GM21423 (cell line): ENCODE results near the gene SOWAHC.
"Not testable (repeated sequence)": the region's sequence is repeated elsewhere in the genome, so short reads cannot be mapped to it uniquely, and the experiment has no call there.

Experiments used
- ATAC-seq: cut with Tn5 transposase; IDR thresholded peaks from one replicate; pipeline ENCODE4 v1.9.1; 2021; ENCODE audit warnings: mild to moderate bottlenecking, moderate library complexity; ENCODE audit not compliant: unreplicated experiment

SOWAHC gene

GRCh38 chr2:109615637-109616144, 1.5 kb downstream of the SOWAHC start:
- no peak for ATAC-seq

- no peak for ATAC-seq
Observed at GRCh38 chr2:109616184-109616583, 2.0 kb downstream of the SOWAHC start.

- ATAC-seq: no peak
Observed at GRCh38 chr2:109619032-109619615, 5.0 kb downstream of the SOWAHC start.

GRCh38 chr2:109623297-109623696, 9.1 kb downstream of the SOWAHC start:
- ATAC-seq: no peak

GRCh38 chr2:109623923-109624322, 9.8 kb downstream of the SOWAHC start:
- ATAC-seq: no peak

- ATAC-seq: no peak
Observed at GRCh38 chr2:109624339-109624738, 10.2 kb downstream of the SOWAHC start.

- ATAC-seq: not testable (repeated sequence)
Observed at GRCh38 chr2:109628321-109628720, 14.2 kb downstream of the SOWAHC start.

GRCh38 chr2:109629867-109630266, 15.7 kb downstream of the SOWAHC start:
- no peak for ATAC-seq

- ATAC-seq: no peak
Observed at GRCh38 chr2:109630441-109631430, 16.6 kb downstream of the SOWAHC start.

GRCh38 chr2:109631741-109632140, 17.6 kb downstream of the SOWAHC start:
- ATAC-seq: no peak

- ATAC-seq: no peak
Observed at GRCh38 chr2:109632158-109632789, 18.1 kb downstream of the SOWAHC start.

GRCh38 chr2:109633284-109633961, 19.3 kb downstream of the SOWAHC start:
- no peak for ATAC-seq

- no peak for ATAC-seq
Observed at GRCh38 chr2:109635426-109636304, 21.5 kb downstream of the SOWAHC start.

- ATAC-seq: no peak
Observed at GRCh38 chr2:109636317-109636716, 22.2 kb downstream of the SOWAHC start.

GRCh38 chr2:109637749-109638570, 23.8 kb downstream of the SOWAHC start:
- no peak for ATAC-seq

- no peak for ATAC-seq
Observed at GRCh38 chr2:109638795-109639194, 24.6 kb downstream of the SOWAHC start.

GRCh38 chr2:109640000-109640399, 25.8 kb downstream of the SOWAHC start:
- not testable (repeated sequence) for ATAC-seq

- ATAC-seq: no peak
Observed at GRCh38 chr2:109644571-109645275, 30.6 kb downstream of the SOWAHC start.
